Medulla oblongata (tissue), 1 donor: Measurements from ENCODE around the gene RANBP3.
"Not testable (repeated sequence)": the region's sequence is repeated elsewhere in the genome, so short reads cannot be mapped to it uniquely, and the experiment has no call there.

ENCODE experiments used
- DNase-seq: peaks from one replicate; pipeline ENCODE4 v3.0.0-alpha.2; 2015; ENCODE audit errors: extremely low spot score

RANBP3 gene

DNA sequence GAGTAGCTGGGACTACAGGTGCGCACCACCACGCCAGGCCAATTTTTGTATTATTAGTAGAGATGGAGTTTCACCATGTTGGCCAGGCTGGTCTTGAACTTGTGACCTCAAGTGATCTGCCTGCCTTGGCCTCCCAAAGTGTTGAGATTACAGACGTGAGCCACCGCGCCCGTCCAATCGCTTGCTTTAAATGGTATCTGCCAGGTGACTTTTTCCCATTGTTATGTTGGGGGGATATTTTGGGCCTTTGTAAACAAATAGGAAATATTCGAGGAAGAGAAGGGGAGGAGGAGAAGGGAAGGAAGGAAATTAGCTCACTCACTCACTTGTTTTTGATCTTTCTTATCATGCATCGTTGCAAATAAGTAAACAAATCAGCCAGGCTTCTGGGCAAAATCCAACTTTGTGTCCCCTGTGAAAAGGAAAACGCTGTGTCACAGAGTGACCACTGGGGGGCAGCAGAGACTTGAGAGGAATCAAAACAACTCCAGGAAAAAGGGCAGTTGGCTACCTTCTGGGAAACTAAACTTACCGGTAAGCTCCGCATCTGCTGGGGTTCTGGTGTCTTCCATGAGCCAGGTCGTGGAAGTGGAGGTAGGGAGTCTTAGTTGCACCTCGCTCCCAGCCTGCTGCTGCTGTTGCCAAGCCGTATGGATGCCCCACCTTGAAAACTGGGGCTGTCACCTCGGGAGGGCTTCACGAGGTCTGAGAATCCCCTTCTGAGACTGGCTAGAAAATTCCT, 9.3 kb upstream of the RANBP3 start:
- peak; percentile 88 for DNase-seq

- not testable (repeated sequence) for DNase-seq
Measured at GRCh38 chr19:5985837-5986236, 7.9 kb upstream of the RANBP3 start.

GRCh38 chr19:5985098-5985783, 7.3 kb upstream of the RANBP3 start:
- DNase-seq = no peak

DNA sequence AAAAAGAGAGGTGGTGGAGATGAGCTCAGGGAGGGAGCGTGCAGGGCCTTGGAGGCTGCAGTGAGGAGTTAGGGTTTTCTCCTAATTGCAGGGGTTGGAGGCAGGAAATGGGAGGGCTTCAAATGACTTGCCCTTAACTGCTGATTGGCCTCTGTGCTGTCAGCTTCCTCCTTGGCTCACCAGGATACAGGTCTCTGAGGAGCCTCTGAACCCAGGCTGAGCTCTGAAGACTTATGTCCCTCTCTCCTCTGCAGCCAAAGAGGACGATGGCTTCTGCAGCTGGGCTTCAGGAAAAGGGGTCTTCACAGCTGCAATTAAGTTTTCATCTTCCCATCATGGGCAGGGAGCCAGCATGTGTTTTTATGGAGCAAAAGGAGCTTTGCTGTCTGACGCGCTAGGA, 6.7 kb upstream of the RANBP3 start:
- no peak for DNase-seq

- no peak for DNase-seq
Measured at GRCh38 chr19:5983367-5983955, 5.5 kb upstream of the RANBP3 start.

GRCh38 chr19:5978606-5979552, 939 bp upstream of the RANBP3 start:
- no peak for DNase-seq

- no peak for DNase-seq
Measured at GRCh38 chr19:5977222-5977784, 637 bp downstream of the RANBP3 start.

- no peak for DNase-seq
Measured at GRCh38 chr19:5976768-5977167, 1.2 kb downstream of the RANBP3 start.

DNA sequence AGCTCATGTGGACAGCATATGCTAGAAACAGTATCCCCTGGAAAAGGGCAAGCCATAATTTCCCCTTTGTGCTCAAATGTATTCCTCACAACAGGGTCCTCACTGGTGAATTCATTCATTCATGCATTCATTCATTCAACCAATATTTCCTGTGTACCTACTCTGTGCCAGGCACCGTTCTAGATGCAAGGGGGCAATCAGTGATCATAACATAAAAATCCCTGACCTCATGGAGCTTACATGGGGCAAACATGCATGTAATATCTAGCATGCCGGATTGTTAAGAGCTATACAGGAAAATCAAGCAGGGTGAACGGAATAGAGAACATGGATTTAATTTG, 2.6 kb downstream of the RANBP3 start:
- DNase-seq = no peak

- no peak for DNase-seq
Measured at GRCh38 chr19:5974721-5975387, 3.1 kb downstream of the RANBP3 start.

- DNase-seq = no peak
Measured at GRCh38 chr19:5973867-5974635, 3.9 kb downstream of the RANBP3 start.

- DNase-seq = no peak
Measured at GRCh38 chr19:5973376-5973775, 4.6 kb downstream of the RANBP3 start.

DNA sequence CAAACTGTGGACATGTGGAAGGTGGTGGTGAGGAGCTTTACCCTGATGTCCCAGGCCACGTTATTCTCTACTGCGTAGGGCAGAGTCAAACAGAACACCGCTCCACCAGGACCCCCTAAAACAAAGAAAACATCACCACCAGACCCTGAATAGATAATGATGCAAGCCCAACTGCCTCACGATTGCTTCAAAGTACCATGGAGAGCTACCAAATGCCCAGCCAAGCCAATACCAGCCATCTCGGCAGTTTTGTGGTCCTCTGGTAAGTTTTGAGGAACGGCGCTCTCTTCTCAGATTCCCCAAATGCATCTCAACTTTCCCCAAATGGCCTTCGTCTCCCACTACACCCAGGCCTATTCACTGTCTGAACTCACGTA, 5.6 kb downstream of the RANBP3 start:
- DNase-seq = no peak

DNA sequence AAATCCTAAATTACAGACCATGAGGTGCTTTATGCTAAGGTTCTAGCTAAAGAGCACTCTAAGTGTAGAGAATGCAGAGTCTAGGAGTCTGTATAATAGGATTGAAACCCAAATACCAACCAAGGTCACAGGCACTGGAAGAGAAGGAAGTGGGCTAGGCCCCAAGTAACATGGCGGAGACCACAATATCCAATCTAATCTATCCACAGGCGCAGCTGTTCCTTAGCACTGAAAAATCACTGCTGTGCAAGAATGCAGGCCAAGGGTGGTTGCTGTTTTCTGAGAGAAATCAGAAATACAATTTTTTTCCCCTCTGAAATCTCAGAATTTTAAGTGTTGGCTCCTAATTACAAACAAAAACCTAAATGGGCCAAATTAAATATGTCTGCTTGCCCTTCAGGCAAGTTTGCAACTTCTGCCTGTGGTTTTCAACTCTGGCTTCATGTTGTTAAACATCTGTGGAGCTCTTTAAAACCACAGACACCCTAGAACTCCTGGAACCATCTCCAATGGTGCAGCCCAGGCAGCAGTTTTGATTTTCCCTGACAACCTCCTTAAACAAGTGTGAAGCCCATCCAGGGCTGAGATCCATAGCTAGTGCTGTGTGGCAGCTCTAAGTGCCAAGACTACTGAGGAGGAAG, 6.1 kb downstream of the RANBP3 start:
- DNase-seq = no peak

DNA sequence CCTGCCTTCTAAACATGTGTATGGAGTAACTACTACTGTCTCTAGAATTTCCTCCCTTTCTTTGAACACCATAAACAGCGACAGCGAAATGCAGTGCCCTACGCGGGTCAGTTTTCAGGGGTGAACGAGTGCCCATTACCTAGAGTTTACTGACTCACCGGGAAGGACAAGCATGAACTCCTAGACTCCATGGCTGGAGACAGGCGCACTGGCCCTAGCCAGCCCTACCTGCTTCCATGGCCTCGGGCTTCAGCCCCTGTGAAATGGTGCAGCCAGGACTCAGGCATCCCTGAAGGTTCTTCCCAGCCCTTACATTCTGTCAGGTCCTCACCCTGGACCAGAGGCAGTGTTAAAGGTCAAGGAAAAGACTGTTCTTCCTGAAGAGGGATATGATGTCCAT, 8.5 kb downstream of the RANBP3 start:
- no peak for DNase-seq

- DNase-seq = no peak
Measured at GRCh38 chr19:5968431-5969373, 9.2 kb downstream of the RANBP3 start.

GRCh38 chr19:5967994-5968430, 9.9 kb downstream of the RANBP3 start:
- DNase-seq = peak; percentile 97

- no peak for DNase-seq
Measured at GRCh38 chr19:5967571-5967970, 10.4 kb downstream of the RANBP3 start.

- no peak for DNase-seq
Measured at GRCh38 chr19:5966941-5967340, 11.0 kb downstream of the RANBP3 start.
